NB4 (cell line): ENCODE data around the gene ANKRD12.

Experiments used
- DNase-seq: peaks from one replicate; pipeline ENCODE4 v3.0.0; 2010; ENCODE audit warnings: low read depth
- H3K4me3 ChIP-seq: one replicate; pipeline ENCODE4 v1.5.1; 2011; ENCODE audit warnings: mild to moderate bottlenecking, low read depth, low read length, moderate library complexity
- CTCF ChIP-seq: IDR thresholded peaks from one replicate; pipeline ENCODE4 v1.5.1; 2012; ENCODE audit warnings: low read depth, low read length
- MAX ChIP-seq: IDR thresholded peaks from 2 replicates; pipeline ENCODE4 v1.6.1; 2011; ENCODE audit warnings: low read depth, low read length
- MYC ChIP-seq: IDR thresholded peaks from 2 replicates; pipeline ENCODE4 v1.6.1; 2011; ENCODE audit warnings: low read depth, low read length
- POLR2A ChIP-seq: IDR thresholded peaks from 2 replicates; pipeline ENCODE4 v1.6.1; 2011; ENCODE audit warnings: mild to moderate bottlenecking; ENCODE audit not compliant: insufficient read length; ENCODE audit errors: extremely low read depth

Gene ANKRD12

DNA sequence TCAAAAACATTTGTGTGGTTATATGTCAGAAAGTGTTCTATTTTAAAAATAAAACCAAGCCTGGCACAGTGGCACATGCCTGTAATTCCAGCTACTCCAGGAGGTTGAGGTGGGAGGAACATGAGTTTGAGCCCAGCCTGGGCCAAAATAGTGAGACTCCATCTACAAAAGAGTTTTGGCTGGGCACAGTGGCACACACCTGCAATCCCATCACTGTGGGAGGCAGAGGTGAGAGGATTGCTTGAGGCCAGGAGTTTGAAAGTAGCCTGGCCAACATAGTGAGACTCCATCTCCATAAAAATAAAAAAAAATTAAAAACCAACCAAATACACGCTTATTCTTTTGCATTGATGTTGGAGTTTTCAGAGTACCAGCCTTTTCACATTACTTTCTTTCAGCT lies 9.6 kb downstream of the ANKRD12 start:
- no peak for TF ChIP-seq POLR2A
- no peak for DNase-seq
- no peak overlapping the region for H3K4me3 ChIP-seq

DNA sequence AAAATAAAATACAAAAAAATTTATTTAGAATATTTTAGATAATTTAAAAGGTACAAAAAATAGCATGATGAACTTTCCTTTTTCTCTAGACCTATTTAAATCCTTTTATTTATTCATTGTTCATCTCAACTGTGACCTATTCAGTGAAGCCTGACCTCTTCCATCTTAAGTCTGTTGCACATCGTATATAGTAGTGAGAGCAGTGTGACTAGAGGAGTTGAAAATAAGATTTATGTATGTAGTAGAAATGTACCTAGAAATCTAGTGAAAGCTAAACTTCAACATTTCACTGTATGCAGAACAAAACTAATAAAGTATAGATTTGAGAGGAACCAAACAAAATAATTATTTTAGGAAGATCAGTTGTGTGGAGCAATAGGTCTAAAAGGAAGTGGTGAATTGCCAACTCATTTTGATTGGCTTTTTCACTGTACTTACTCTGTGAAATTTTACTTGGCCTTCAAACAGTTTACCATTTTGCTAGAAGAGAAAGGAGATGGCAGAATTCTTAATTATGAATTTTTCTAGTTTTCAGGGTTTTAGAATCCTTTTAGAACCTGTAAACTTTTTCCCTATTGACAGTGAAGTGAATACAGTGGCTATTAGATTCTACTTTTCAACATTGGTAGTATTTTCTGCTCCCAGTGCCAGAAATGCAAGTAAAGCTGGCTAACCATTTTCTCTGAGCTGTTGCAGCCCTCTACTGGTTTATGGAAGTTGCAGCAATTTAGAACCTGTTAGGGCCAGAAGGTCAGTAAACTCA lies 11.0 kb downstream of the ANKRD12 start:
- TF ChIP-seq MAX = no peak
- TF ChIP-seq CTCF = peak; percentile 70
- peak overlapping the region; percentile 34 for H3K4me3 ChIP-seq
- DNase-seq = peak; percentile 79

DNA sequence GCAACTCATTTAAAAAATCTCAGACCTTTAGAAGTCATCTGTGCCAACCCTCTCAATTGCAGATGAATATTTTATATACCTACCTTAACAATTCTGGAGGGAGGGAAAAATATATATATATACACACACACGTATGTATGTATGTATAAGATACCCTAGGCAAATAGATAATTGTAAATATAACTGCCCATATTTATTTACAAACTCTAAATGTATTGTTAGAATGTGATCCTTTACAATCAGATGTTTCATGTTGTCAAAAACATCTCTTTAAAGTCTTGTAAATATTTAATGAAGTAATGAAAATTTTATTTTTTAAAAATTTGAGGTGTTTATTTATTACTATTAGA lies 11.6 kb downstream of the ANKRD12 start:
- H3K4me3 ChIP-seq = no peak overlapping the region
- no peak for DNase-seq
- TF ChIP-seq CTCF = no peak

DNA sequence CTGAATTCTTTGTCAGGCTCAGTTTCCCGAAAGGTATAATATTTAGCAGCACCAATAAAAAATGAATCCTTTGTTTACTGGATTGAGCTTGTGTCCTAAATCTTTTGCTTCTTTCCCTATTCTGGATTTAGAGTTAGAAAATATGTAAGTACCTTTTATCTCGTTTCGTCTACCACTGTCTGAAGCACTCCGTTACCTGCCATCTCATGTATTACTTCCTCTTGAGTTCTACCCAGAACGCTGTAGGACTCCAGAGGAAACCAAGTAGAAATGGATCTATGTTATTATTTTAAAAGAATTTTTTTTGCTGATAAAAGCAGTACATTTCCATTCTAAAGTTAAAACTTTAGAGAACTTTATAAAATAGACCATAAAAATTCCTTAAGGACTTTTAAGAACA lies 13.5 kb downstream of the ANKRD12 start:
- TF ChIP-seq MAX (no peak), POLR2A (no peak), MYC (no peak), CTCF (no peak)
- no peak for DNase-seq
- no peak overlapping the region for H3K4me3 ChIP-seq

DNA sequence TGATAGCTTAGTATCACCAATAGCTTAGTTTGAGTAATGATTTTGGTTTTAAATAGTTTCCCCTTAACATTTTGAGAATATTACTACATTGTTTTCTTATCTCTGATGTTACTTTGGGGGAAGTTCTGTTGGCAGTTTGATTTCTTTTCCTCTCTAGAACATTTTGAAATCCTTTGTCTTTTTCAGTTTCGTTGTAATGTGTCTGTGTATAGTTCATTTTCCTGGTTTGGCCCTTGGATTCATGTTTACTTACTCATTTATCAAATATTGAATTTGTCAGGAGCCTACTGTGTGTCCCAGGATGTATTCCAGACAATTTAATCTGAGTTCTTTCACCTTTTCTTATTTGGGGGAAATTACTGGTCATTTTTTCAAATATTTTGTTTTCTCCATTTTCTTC lies 16.7 kb downstream of the ANKRD12 start:
- no peak for DNase-seq
- no peak overlapping the region for H3K4me3 ChIP-seq
- no peak for TF ChIP-seq MAX
- TF ChIP-seq MYC = no peak
- no peak for TF ChIP-seq CTCF
- no peak for TF ChIP-seq POLR2A

- no peak overlapping the region for H3K4me3 ChIP-seq
- DNase-seq = no peak
- TF ChIP-seq MYC = no peak
- no peak for TF ChIP-seq POLR2A
- TF ChIP-seq MAX = no peak
- no peak for TF ChIP-seq CTCF
Measured at GRCh38 chr18:9156604-9157249, 20.1 kb downstream of the ANKRD12 start.
